Measurements from ENCODE around the gene ZNF559. TPM values are rescaled to one million over a fixed set of nuclear protein-coding genes. Genes with fewer than 3 reads are reported as not detected.
A peak's percentile ranks its signal among the peaks of the same experiment; 100 is the strongest.
"Not testable (repeated sequence)": the region's sequence is repeated elsewhere in the genome, so short reads cannot be mapped to it uniquely, and the experiment has no call there.

ZNF559 gene
- total RNA-seq, result 18.1 and 22.7 TPM in 2 replicates
- 8.9 and 13.1 TPM in 2 replicates for polyA plus RNA-seq

DNA sequence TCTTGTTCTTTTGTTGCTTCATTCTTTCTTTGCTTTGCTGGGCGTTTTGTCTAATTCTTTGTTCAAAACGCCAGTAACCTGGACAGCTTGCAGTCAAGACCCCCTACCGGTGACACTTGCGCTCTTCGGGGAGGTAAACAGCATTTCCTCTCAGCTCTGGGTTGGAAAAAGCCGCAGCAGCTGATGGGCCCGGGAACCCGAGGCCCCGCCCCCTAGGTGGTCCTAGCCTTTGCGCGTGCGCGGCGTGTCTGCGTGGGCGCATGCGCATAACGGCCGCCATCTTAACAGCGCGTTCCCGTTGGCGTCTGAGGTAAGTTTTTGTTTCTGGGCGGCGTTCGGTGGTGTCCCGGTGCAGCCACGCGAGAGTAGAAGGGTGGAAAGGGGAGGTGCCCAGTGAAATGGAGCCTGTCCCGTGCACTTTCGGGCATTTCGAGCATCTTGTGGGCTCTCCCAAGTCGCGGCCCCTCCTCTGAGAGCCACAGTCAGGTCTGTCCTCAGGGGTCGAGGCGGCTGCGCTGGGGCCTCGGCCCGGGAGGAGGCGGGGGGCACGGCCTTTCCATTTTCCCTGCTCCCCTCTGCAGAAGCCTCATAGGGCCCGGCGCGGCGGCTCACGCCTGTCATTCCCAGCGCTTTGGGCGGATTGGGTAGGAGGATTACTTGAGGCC lies at the start of gene ZNF559:
TSS of gene ZNF559 (plus strand) at position 261 of the 665 bp plus-strand sequence. CDS start 14,371 bp downstream, outside the sequence.
- WGBS (ENCODE audit: low lambda C conversion rate, missing lambda C conversion rate), result 2% methylated on average over 44 of the region's 48 CpGs
- H3K79me2 ChIP-seq, result peaks cover 43% of the 10 kb centered on the region
- no peaks in the 10 kb centered on the region for H3K4me1 ChIP-seq (ENCODE audit: insufficient read depth)
- peak within 1 kb of the TSS; percentile 92 for H3K27ac ChIP-seq
- peak; percentile 97 for DNase-seq (ENCODE audit: low spot score)
- TF ChIP-seq EZH2phosphoT487 (IDR thresholded peaks at IDR 0.05; ENCODE audit: low read depth, severe bottlenecking, unreplicated experiment), result no peak
- no peak for TF ChIP-seq EZH2 (IDR thresholded peaks at IDR 0.05; ENCODE audit: borderline replicate concordance)
- TF ChIP-seq, protein P1, sequence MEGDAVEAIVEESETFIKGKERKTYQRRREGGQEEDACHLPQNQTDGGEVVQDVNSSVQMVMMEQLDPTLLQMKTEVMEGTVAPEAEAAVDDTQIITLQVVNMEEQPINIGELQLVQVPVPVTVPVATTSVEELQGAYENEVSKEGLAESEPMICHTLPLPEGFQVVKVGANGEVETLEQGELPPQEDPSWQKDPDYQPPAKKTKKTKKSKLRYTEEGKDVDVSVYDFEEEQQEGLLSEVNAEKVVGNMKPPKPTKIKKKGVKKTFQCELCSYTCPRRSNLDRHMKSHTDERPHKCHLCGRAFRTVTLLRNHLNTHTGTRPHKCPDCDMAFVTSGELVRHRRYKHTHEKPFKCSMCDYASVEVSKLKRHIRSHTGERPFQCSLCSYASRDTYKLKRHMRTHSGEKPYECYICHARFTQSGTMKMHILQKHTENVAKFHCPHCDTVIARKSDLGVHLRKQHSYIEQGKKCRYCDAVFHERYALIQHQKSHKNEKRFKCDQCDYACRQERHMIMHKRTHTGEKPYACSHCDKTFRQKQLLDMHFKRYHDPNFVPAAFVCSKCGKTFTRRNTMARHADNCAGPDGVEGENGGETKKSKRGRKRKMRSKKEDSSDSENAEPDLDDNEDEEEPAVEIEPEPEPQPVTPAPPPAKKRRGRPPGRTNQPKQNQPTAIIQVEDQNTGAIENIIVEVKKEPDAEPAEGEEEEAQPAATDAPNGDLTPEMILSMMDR (IDR thresholded peaks at IDR 0.05; ENCODE audit: poor library complexity), result peak; percentile 35
- H3K9me2 ChIP-seq (replicated peaks; ENCODE audit: insufficient read depth), result no peaks in the 10 kb centered on the region
- H3K4me3 ChIP-seq, result peak within 1 kb of the TSS; percentile 53
- no peaks in the 10 kb centered on the region for H3K27me3 ChIP-seq
- H4K20me1 ChIP-seq (ENCODE audit: insufficient read depth, poor library complexity, severe bottlenecking), result no peaks in the 10 kb centered on the region
- peaks cover 21% of the 10 kb centered on the region for H3K9me3 ChIP-seq (ENCODE audit: low read depth)
- peaks cover 3% of the 10 kb centered on the region for H3K36me3 ChIP-seq (replicated peaks; ENCODE audit: insufficient read depth, low read depth)
- H3K4me2 ChIP-seq, result peak within 1 kb of the TSS; percentile 93
- H2AFZ ChIP-seq, result peak within 1 kb of the TSS; percentile 85

DNA sequence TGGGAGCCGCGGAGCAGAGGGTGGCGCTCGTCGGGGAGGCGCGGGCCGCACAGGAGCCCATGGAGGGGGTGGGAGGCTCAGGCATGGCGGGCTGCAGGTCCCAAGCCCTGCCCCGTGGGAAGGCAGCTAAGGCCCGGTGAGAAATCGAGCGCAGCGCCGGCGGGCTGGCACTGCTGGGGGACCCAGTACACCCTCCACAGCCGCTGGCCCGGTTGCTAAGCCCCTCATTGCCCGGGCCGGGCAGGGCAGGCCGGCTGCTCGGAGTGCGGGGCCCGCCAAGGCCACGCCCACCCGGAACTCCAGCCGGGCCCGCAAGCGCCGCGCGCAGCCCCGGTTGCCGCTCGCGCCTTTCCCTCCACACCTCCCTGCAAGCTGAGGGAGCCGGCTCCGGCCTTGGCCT lies 40.5 kb upstream of the ZNF559 start:
- H3K27me3 ChIP-seq; H3K4me3 ChIP-seq; H3K9me3 ChIP-seq (ENCODE audit: low read depth); H3K9me2 ChIP-seq (replicated peaks; ENCODE audit: insufficient read depth); H3K36me3 ChIP-seq (replicated peaks; ENCODE audit: insufficient read depth, low read depth); H3K79me2 ChIP-seq; H3K4me2 ChIP-seq; H4K20me1 ChIP-seq (ENCODE audit: insufficient read depth, poor library complexity, severe bottlenecking); H3K4me1 ChIP-seq (ENCODE audit: insufficient read depth); H3K27ac ChIP-seq; H2AFZ ChIP-seq; DNase-seq (ENCODE audit: low spot score): not testable (repeated sequence)
- 98% methylated on average over 26 of the region's 38 CpGs for whole genome bisulfite sequencing (ENCODE audit: low lambda C conversion rate, missing lambda C conversion rate)

DNA sequence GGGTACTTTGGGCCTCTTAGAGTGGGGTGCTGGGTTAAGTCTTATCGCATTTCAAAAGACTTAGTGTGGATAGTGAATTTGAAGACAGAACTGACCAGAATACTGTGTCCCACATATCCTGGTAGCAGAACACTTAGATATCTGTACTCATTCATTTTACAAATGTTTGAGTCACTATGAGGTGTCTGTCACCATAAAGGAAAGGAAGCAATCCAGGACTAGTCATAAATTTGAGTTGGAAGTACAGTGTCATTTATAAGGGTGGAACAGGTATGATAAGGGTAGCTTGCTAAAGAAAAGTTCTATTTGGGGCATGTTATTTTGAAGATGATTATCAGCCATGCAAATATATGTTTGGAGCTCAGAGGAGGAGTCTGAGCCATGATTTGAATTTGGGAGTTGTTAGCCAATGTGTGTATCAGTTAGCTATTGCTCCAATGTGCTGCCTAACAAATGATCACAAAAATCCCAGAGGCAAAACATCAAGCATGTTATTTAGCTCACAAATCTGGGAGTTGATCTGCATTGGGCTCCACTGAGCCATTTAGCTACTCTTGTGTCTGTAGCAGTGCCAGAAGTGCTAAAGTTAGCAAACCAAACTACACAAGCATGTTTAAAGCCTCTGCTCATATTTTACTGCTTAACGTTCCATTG lies 34.6 kb upstream of the ZNF559 start:
- DNase-seq (ENCODE audit: low spot score), result no peak
- TF ChIP-seq, protein P1 (IDR thresholded peaks at IDR 0.05; ENCODE audit: poor library complexity), result no peak
- TF ChIP-seq EZH2phosphoT487 (IDR thresholded peaks at IDR 0.05; ENCODE audit: low read depth, severe bottlenecking, unreplicated experiment) (no peak), EZH2 (IDR thresholded peaks at IDR 0.05; ENCODE audit: borderline replicate concordance) (no peak)
- Histone ChIP-seq H3K4me2 (no peak overlapping the region), H2AFZ (no peak overlapping the region), H4K20me1 (ENCODE audit: insufficient read depth, poor library complexity, severe bottlenecking) (no peaks in the 10 kb centered on the region), H3K4me1 (ENCODE audit: insufficient read depth) (no peaks in the 10 kb centered on the region), H3K9me2 (replicated peaks; ENCODE audit: insufficient read depth) (no peaks in the 10 kb centered on the region), H3K27me3 (no peaks in the 10 kb centered on the region), H3K4me3 (no peak overlapping the region), H3K9me3 (ENCODE audit: low read depth) (peaks cover 16% of the 10 kb centered on the region), H3K36me3 (replicated peaks; ENCODE audit: insufficient read depth, low read depth) (peaks cover 4% of the 10 kb centered on the region), H3K27ac (no peak overlapping the region), H3K79me2 (no peaks in the 10 kb centered on the region)
- 98% methylated on average over 2 of the region's 2 CpGs for WGBS (ENCODE audit: low lambda C conversion rate, missing lambda C conversion rate)

DNA sequence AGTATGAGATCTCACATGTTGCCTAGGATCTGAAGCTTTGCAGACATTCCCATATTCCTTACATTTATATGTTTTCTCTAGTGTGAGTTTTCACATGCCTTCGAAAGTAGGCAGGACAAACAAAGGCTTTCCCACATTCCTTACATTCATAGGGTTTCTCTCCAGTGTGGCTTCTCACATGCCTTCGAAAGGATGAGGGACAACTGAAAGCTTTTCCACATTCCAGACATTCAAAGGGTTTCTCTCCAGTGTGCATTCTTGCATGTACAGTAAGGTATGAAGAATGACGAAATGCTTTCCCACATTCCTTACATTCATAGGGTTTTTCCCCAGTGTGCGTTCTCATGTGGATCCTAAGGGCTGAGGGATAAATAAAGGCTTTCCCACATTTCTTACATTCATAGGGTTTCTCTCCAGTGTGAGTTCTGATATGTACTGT lies 28.5 kb upstream of the ZNF559 start:
- Histone ChIP-seq H3K4me3 (no peak overlapping the region), H3K27me3 (no peaks in the 10 kb centered on the region), H2AFZ (no peak overlapping the region), H3K36me3 (replicated peaks; ENCODE audit: insufficient read depth, low read depth) (peaks cover 23% of the 10 kb centered on the region), H3K4me2 (no peak overlapping the region), H3K9me3 (ENCODE audit: low read depth) (peaks cover 64% of the 10 kb centered on the region), H3K79me2 (no peaks in the 10 kb centered on the region), H3K27ac (no peak overlapping the region), H3K9me2 (replicated peaks; ENCODE audit: insufficient read depth) (no peaks in the 10 kb centered on the region), H4K20me1 (ENCODE audit: insufficient read depth, poor library complexity, severe bottlenecking) (no peaks in the 10 kb centered on the region), H3K4me1 (ENCODE audit: insufficient read depth) (no peaks in the 10 kb centered on the region)
- DNase-seq (ENCODE audit: low spot score), result no peak
- WGBS (ENCODE audit: low lambda C conversion rate, missing lambda C conversion rate), result 94% methylated on average over 4 of the region's 4 CpGs
- TF ChIP-seq, protein P1 (IDR thresholded peaks at IDR 0.05; ENCODE audit: poor library complexity), result no peak

Data from hepatocyte (in vitro differentiated cells).